ENCODE results near the gene TREML2. TPM values are rescaled to one million over a fixed set of nuclear protein-coding genes. Genes with fewer than 3 reads are reported as not detected.

TREML2 gene
- total RNA-seq, 4 donors from 2014 or later: 0.19 to 4.3 (median 0.34) TPM

DNA sequence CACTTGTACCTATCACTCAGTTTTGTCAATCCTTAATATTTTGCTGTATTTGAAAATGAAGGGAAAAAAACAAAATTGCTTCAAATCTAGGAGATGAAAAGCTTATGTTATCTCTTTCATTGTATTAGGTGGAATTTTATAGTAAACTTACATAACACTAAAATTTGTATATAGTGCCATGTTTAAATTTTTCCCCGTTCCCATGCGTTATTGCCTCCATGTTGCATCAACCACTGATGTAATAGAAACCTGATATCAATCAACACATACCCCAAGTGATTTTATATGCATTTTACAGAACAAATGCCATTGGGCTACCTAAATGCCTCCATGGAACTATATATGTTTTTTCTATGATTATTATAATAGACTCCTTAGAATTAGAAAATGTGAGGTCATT lies 23.3 kb downstream of the TREML2 start:
- TF ChIP-seq, protein P1, sequence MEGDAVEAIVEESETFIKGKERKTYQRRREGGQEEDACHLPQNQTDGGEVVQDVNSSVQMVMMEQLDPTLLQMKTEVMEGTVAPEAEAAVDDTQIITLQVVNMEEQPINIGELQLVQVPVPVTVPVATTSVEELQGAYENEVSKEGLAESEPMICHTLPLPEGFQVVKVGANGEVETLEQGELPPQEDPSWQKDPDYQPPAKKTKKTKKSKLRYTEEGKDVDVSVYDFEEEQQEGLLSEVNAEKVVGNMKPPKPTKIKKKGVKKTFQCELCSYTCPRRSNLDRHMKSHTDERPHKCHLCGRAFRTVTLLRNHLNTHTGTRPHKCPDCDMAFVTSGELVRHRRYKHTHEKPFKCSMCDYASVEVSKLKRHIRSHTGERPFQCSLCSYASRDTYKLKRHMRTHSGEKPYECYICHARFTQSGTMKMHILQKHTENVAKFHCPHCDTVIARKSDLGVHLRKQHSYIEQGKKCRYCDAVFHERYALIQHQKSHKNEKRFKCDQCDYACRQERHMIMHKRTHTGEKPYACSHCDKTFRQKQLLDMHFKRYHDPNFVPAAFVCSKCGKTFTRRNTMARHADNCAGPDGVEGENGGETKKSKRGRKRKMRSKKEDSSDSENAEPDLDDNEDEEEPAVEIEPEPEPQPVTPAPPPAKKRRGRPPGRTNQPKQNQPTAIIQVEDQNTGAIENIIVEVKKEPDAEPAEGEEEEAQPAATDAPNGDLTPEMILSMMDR (IDR thresholded peaks at IDR 0.05): no peak
- ATAC-seq (ENCODE audit: low FRiP score) (no peak), DNase-seq (ENCODE audit: low spot score) (no peak)

GRCh38 chr6:41177287-41177686 lies 23.7 kb downstream of the TREML2 start:
- DNase-seq (ENCODE audit: low spot score) (no peak), ATAC-seq (ENCODE audit: low FRiP score) (no peak)
- TF ChIP-seq, protein P1 (IDR thresholded peaks at IDR 0.05): no peak

DNA sequence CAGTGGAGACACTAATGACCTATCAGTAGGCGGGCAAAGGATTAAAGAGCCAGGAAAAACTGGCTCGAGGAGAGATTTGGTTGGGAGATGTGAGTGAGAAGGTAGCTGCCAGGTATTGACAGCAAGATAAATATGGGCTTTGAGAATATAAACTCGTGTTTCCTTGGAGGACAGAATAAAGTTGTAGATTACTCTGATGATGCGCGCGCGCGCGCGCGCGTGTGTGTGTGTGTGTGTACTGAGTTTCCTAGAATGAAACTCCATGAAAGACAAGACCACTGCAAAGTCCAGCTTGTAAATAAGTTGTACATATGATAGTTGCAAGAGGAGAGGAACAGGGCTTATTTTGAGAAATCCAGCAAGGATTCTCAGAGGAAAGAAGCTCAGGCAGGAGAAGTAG lies 24.8 kb downstream of the TREML2 start:
- TF ChIP-seq, protein P1 (IDR thresholded peaks at IDR 0.05): no peak
- DNase-seq (ENCODE audit: low spot score) (no peak), ATAC-seq (ENCODE audit: low FRiP score) (no peak)

DNA sequence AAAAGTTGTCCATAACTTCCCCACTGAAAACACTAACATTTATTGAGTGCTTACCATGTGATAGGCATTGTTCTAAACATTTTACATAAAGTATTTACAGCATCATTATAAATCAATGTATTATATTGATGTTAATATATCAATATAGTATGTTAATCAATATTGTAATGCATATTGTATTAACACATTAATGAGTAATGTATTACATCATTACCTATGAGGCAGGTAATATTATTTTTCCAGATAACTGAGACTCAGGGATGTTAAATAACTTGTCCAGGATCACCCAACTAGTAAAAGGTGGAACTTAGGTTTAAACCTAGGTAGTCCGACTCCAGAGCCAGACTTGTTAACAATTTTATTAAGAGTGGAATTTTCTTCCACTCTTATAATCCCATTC lies 25.9 kb downstream of the TREML2 start:
- ATAC-seq (ENCODE audit: low FRiP score): no peak
- DNase-seq (ENCODE audit: low spot score): no peak
- TF ChIP-seq, protein P1 (IDR thresholded peaks at IDR 0.05): no peak

GRCh38 chr6:41174610-41175009 lies 26.3 kb downstream of the TREML2 start:
- DNase-seq (ENCODE audit: low spot score): no peak
- TF ChIP-seq, protein P1 (IDR thresholded peaks at IDR 0.05): no peak
- no peak for ATAC-seq (ENCODE audit: low FRiP score)

DNA sequence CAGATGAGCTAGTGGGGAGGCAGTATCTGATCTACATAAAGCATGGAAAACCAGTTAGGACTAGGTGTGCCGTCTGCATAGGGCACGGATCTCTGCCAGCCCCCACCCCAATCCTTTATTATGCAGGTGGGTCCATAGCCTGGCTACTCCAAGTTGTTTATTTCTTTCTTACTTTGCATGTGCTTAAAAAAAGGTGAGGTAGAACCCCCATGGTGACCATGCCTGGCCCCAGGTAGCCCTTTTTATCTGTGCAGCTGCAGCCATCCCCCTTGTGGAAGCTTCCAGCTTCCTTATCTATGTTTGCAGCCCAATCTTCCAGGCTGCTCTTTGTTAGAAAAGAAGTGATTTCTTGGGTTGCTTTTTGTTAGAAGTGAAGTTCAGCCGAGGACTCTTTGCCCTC lies 29.0 kb downstream of the TREML2 start:
- TF ChIP-seq, protein P1 (IDR thresholded peaks at IDR 0.05): no peak
- no peak for ATAC-seq (ENCODE audit: low FRiP score)
- DNase-seq (ENCODE audit: low spot score): no peak

DNA sequence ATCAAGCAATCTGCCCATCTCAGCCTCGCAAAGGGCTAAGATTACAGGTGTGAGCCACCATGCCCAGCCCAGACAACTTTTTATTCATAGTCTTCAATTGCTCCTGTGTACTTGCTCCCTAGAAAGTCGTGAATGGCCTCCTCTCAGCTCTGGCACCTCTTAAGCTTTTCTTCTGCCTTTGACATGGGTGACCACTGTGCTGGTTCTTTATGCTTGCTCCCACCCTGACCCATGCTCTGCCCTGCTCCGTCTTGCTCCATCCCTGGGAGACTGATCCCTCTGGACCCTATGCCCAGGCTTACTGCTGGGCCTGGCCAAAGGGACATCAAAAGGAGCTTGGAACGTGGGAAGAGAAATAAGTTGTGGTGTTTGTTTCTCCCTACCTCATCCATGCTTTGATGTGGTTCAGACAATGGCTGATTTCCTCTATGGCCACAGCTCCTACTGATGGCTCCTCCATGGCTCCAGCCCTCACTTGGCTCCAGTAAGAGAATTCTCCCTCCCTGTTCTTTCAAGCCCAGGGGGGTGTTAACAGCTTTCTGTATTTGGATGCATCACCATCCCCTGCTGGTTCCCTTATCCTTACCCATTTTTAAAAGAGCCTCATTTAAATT lies 30.3 kb downstream of the TREML2 start:
- DNase-seq (ENCODE audit: low spot score) (no peak), ATAC-seq (ENCODE audit: low FRiP score) (no peak)
- TF ChIP-seq, protein P1 (IDR thresholded peaks at IDR 0.05): no peak
